ENCODE results near the gene DMD. TPM values are rescaled to one million over a fixed set of nuclear protein-coding genes. Genes with fewer than 3 reads are reported as not detected.

DMD gene
- total RNA-seq, 1 experiment from 2014 or later, result 2.2 TPM

DNA sequence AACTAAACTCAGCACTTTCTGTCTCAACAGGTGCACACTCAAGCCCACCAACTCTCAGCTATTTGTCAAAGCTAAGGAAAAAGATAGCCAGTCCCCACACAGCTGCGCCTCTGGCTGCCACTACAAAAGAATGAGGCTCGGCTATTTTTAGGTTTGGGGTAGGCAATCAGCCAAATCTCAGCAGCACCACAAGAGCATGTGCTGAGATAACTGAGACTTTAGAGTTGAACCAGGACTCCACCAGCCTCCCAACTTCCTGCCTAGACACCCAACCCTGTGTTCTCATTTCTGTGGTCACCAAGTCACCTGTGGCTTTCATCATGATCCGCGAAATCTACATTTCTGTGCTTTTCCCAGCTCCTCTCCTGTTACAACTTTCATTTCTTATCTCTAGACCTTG lies 28.0 kb downstream of the DMD start:
- no peak for TF ChIP-seq TCF7L2 (IDR thresholded peaks at IDR 0.05; ENCODE audit: low read depth, low read length)
- TF ChIP-seq POLR2AphosphoS5 (IDR thresholded peaks at IDR 0.05; ENCODE audit: low read depth, low read length), result no peak
- TF ChIP-seq, protein P1, sequence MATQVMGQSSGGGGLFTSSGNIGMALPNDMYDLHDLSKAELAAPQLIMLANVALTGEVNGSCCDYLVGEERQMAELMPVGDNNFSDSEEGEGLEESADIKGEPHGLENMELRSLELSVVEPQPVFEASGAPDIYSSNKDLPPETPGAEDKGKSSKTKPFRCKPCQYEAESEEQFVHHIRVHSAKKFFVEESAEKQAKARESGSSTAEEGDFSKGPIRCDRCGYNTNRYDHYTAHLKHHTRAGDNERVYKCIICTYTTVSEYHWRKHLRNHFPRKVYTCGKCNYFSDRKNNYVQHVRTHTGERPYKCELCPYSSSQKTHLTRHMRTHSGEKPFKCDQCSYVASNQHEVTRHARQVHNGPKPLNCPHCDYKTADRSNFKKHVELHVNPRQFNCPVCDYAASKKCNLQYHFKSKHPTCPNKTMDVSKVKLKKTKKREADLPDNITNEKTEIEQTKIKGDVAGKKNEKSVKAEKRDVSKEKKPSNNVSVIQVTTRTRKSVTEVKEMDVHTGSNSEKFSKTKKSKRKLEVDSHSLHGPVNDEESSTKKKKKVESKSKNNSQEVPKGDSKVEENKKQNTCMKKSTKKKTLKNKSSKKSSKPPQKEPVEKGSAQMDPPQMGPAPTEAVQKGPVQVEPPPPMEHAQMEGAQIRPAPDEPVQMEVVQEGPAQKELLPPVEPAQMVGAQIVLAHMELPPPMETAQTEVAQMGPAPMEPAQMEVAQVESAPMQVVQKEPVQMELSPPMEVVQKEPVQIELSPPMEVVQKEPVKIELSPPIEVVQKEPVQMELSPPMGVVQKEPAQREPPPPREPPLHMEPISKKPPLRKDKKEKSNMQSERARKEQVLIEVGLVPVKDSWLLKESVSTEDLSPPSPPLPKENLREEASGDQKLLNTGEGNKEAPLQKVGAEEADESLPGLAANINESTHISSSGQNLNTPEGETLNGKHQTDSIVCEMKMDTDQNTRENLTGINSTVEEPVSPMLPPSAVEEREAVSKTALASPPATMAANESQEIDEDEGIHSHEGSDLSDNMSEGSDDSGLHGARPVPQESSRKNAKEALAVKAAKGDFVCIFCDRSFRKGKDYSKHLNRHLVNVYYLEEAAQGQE (IDR thresholded peaks at IDR 0.05; ENCODE audit: insufficient read depth in 1 of 2, low read depth in 2 of 2, low read length in 1 of 2), result no peak
- no peak for TF ChIP-seq SIN3A (IDR thresholded peaks at IDR 0.05; ENCODE audit: borderline replicate concordance, insufficient read depth, low read depth, low read length)
- TF ChIP-seq, protein P2, sequence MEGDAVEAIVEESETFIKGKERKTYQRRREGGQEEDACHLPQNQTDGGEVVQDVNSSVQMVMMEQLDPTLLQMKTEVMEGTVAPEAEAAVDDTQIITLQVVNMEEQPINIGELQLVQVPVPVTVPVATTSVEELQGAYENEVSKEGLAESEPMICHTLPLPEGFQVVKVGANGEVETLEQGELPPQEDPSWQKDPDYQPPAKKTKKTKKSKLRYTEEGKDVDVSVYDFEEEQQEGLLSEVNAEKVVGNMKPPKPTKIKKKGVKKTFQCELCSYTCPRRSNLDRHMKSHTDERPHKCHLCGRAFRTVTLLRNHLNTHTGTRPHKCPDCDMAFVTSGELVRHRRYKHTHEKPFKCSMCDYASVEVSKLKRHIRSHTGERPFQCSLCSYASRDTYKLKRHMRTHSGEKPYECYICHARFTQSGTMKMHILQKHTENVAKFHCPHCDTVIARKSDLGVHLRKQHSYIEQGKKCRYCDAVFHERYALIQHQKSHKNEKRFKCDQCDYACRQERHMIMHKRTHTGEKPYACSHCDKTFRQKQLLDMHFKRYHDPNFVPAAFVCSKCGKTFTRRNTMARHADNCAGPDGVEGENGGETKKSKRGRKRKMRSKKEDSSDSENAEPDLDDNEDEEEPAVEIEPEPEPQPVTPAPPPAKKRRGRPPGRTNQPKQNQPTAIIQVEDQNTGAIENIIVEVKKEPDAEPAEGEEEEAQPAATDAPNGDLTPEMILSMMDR (IDR thresholded peaks at IDR 0.05), result no peak
- CTCF ChIA-PET, result no interaction called here
- Histone ChIP-seq H3K4me1 (ENCODE audit: control insufficient read depth, insufficient read depth, low read length) (no peaks in the 10 kb centered on the region), H3K27me3 (ENCODE audit: control insufficient read depth, insufficient read depth, low read length) (no peaks in the 10 kb centered on the region), H3K27ac (ENCODE audit: low read length) (no peak overlapping the region), H3K9me3 (ENCODE audit: control insufficient read depth, insufficient read depth, low read depth, low read length) (no peaks in the 10 kb centered on the region), H3K4me3 (ENCODE audit: low read depth in 2 of 2, low read length in 2 of 2) (no peak overlapping the region), H3K36me3 (ENCODE audit: control insufficient read depth, insufficient read depth, low read length) (no peaks in the 10 kb centered on the region)
- POLR2A ChIA-PET, result no interaction called here
- DNase-seq (ENCODE audit: low read depth, low spot score) (no peak), ATAC-seq (no peak)
- no TSS peak for BruUV-seq (replicated peaks)
- in situ Hi-C loops (cut with HindIII; ENCODE audit: low pct_unique_long_range_greater_than_20kb, low sequenced_read_pairs), result no loop called here
- intact Hi-C loops (cut with micrococcal nuclease; ENCODE audit: unreplicated experiment), result no loop called here

DNA sequence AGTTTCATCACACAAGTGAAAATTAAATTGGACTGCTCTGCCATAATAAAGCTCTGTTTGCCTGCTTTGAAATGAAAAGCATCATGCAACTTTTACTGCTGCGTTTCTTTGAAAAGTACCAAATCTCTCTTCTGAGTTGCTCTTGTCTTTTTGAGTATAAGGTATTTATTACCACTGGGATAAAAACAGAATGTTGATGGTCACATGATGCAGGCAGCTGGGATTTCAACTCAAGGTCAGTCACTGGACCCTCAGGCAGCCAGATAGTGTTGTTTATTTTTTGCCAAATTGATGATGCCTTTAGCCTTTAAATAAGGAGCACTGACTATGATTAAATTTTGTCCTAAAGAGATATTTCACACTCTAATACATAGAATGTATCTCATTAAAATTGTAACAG lies 32.7 kb downstream of the DMD start:
- Histone ChIP-seq H3K36me3 (ENCODE audit: control insufficient read depth, insufficient read depth, low read length) (no peaks in the 10 kb centered on the region), H3K4me3 (ENCODE audit: low read depth in 2 of 2, low read length in 2 of 2) (no peak overlapping the region), H3K27ac (ENCODE audit: low read length) (no peak overlapping the region), H3K27me3 (ENCODE audit: control insufficient read depth, insufficient read depth, low read length) (no peaks in the 10 kb centered on the region), H3K4me1 (ENCODE audit: control insufficient read depth, insufficient read depth, low read length) (no peaks in the 10 kb centered on the region), H3K9me3 (ENCODE audit: control insufficient read depth, insufficient read depth, low read depth, low read length) (no peaks in the 10 kb centered on the region)
- ATAC-seq (no peak), DNase-seq (ENCODE audit: low read depth, low spot score) (no peak)
- TF ChIP-seq, protein P2 (IDR thresholded peaks at IDR 0.05), result no peak
- TF ChIP-seq POLR2AphosphoS5 (IDR thresholded peaks at IDR 0.05; ENCODE audit: low read depth, low read length) (no peak), SIN3A (IDR thresholded peaks at IDR 0.05; ENCODE audit: borderline replicate concordance, insufficient read depth, low read depth, low read length) (no peak), TCF7L2 (IDR thresholded peaks at IDR 0.05; ENCODE audit: low read depth, low read length) (no peak)
- TF ChIP-seq, protein P1 (IDR thresholded peaks at IDR 0.05; ENCODE audit: insufficient read depth in 1 of 2, low read depth in 2 of 2, low read length in 1 of 2), result no peak
- BruUV-seq (replicated peaks), result no TSS peak
- ChIA-PET CTCF (no interaction called here), POLR2A (no interaction called here)
- intact Hi-C loops (cut with micrococcal nuclease; ENCODE audit: unreplicated experiment) (no loop called here), in situ Hi-C loops (cut with HindIII; ENCODE audit: low pct_unique_long_range_greater_than_20kb, low sequenced_read_pairs) (no loop called here)

Data from Panc1 (cell line).